ENCODE data around the gene SVEP1.

- no peak for TF ChIP-seq TAF1 (IDR thresholded peaks at IDR 0.05; ENCODE audit: low read depth, low read length)
- TF ChIP-seq POLR2A (IDR thresholded peaks at IDR 0.05; ENCODE audit: low read depth, low read length): no peak
- no peak for TF ChIP-seq SPI1 (IDR thresholded peaks at IDR 0.05; ENCODE audit: low read depth, low read length)
Measured at GRCh38 chr9:110465190-110465589, 114.4 kb downstream of the SVEP1 start.

All from GM12891 (cell line).